MV-4-11 (cell line): Measurements from ENCODE around the gene SPATA13.
"Not testable (repeated sequence)": the region's sequence is repeated elsewhere in the genome, so short reads cannot be mapped to it uniquely, and the experiment has no call there.

Experiments
- DNase-seq: peaks from one replicate; lab custom pipeline; 2025; lab: John Stamatoyannopoulos, UW

SPATA13 gene

GRCh38 chr13:24318878-24319277, 158.4 kb downstream of the SPATA13 start:
- not testable (repeated sequence) for DNase-seq

- not testable (repeated sequence) for DNase-seq
Measured at GRCh38 chr13:24319641-24320040, 159.1 kb downstream of the SPATA13 start.

- DNase-seq, result not testable (repeated sequence)
Measured at GRCh38 chr13:24321416-24321815, 160.9 kb downstream of the SPATA13 start.

GRCh38 chr13:24322470-24322869, 161.9 kb downstream of the SPATA13 start:
- not testable (repeated sequence) for DNase-seq

GRCh38 chr13:24323036-24323738, 162.7 kb downstream of the SPATA13 start:
- DNase-seq, result no peak

- no peak for DNase-seq
Measured at GRCh38 chr13:24323739-24324075, 163.2 kb downstream of the SPATA13 start.

- DNase-seq, result not testable (repeated sequence)
Measured at GRCh38 chr13:24327598-24327997, 167.1 kb downstream of the SPATA13 start.

- no peak for DNase-seq
Measured at GRCh38 chr13:24328145-24328544, 167.6 kb downstream of the SPATA13 start.

GRCh38 chr13:24338721-24339120, 178.2 kb downstream of the SPATA13 start:
- DNase-seq, result no peak

GRCh38 chr13:24339937-24340607, 179.6 kb downstream of the SPATA13 start:
- DNase-seq, result no peak

- DNase-seq, result no peak
Measured at GRCh38 chr13:24340608-24340955, 180.1 kb downstream of the SPATA13 start.

GRCh38 chr13:24341439-24341838, 180.9 kb downstream of the SPATA13 start:
- no peak for DNase-seq

GRCh38 chr13:24348385-24348784, 187.9 kb downstream of the SPATA13 start:
- DNase-seq, result no peak

- no peak for DNase-seq
Measured at GRCh38 chr13:24348797-24349515, 188.4 kb downstream of the SPATA13 start.

GRCh38 chr13:24349778-24350664, 189.5 kb downstream of the SPATA13 start:
- not testable (repeated sequence) for DNase-seq

GRCh38 chr13:24351423-24351822, 190.9 kb downstream of the SPATA13 start:
- no peak for DNase-seq

- no peak for DNase-seq
Measured at GRCh38 chr13:24353736-24354135, 193.2 kb downstream of the SPATA13 start.

- no peak for DNase-seq
Measured at GRCh38 chr13:24355103-24355502, 194.6 kb downstream of the SPATA13 start.

- DNase-seq, result no peak
Measured at GRCh38 chr13:24356270-24356669, 195.8 kb downstream of the SPATA13 start.
